OCI-LY3 (cell line): Measurements from ENCODE around the gene BANP.
"Not testable (repeated sequence)": the region's sequence is repeated elsewhere in the genome, so short reads cannot be mapped to it uniquely, and the experiment has no call there.

Experiments
- CTCF ChIP-seq: fragments of 200-600, 300-600 bp; sonication (generic); IDR thresholded peaks from 2 replicates; pipeline ENCODE4 v1.5.1; 2014; ENCODE audit warnings: antibody characterized with exemption, low read length, low read depth
- EZH2phosphoT487 ChIP-seq: fragments of 200-600 bp; shearing (Covaris generic); IDR thresholded peaks from 2 replicates; pipeline ENCODE4 v1.6.1; 2018; ENCODE audit warnings: antibody characterized with exemption, mixed run types, low read depth

GRCh38 chr16:88119881-88120751, 168.9 kb downstream of the BANP start:
- not testable (repeated sequence) for TF ChIP-seq CTCF, EZH2phosphoT487
